Measurements from ENCODE around the gene MSL2. TPM values are rescaled to one million over a fixed set of nuclear protein-coding genes. Genes with fewer than 3 reads are reported as not detected.

Gene MSL2
- total and polyA plus RNA-seq, 2 of the 8 experiments (the other 6 are each of a cell fraction or from before 2014, with no cell fraction given), result 9.1 to 41.8 TPM

GRCh38 chr3:136106101-136106500 is 90.0 kb downstream of the MSL2 start:
- Histone ChIP-seq H3K36me3 (ENCODE audit: control insufficient read depth in 2 of 4, insufficient read depth in 4 of 4, low read length in 3 of 4) (peaks cover 0 to 10% (median under 1%) of the 10 kb centered on the region in 4 experiments; a peak in 2 of 8 replicates), H2AFZ (ENCODE audit: low read length) (no peak overlapping the region), H3K4me3 (ENCODE audit: extremely low read depth in 1 of 4, insufficient read depth in 2 of 4, low read depth in 3 of 4, low read length in 4 of 4) (no peak overlapping the region), H2BK20ac (ENCODE audit: low read length) (no peak overlapping the region), H3K14ac (ENCODE audit: insufficient read length) (no peak overlapping the region), H3K9me3 (ENCODE audit: insufficient read depth in 2 of 2, low read depth in 1 of 2, low read length in 1 of 2) (no peaks in the 10 kb centered on the region), H4K8ac (ENCODE audit: extremely low read depth, insufficient read depth, low read length) (no peak overlapping the region), H4K5ac (ENCODE audit: insufficient read length, low read depth, low read length) (no peak overlapping the region), H3K79me1 (ENCODE audit: low read depth, low read length) (no peaks in the 10 kb centered on the region), H3K4me2 (ENCODE audit: insufficient read depth in 1 of 2, low read depth in 2 of 2, low read length in 2 of 2) (no peak overlapping the region), H3K27me3 (replicated peaks in 1 of 4; ENCODE audit: control insufficient read depth in 3 of 4, extremely low read depth in 1 of 4, insufficient read depth in 3 of 4, low read length in 3 of 4) (no peaks in the 10 kb centered on the region), H3K9ac (replicated peaks in 1 of 4; ENCODE audit: extremely low read depth in 1 of 4, low read depth in 3 of 4, low read length in 3 of 4) (no peak overlapping the region), H2AK5ac (ENCODE audit: low read depth, low read length) (no peak overlapping the region), H3K4ac (replicated peaks; ENCODE audit: insufficient read length, low read depth, low read length) (no peak overlapping the region), H3K27ac (ENCODE audit: low read depth, low read length) (no peak overlapping the region), H3K18ac (ENCODE audit: extremely low read depth, low read length) (no peak overlapping the region), H3K23me2 (ENCODE audit: low read depth, low read length) (no peaks in the 10 kb centered on the region), H4K91ac (replicated peaks; ENCODE audit: insufficient read length, low read length) (no peak overlapping the region), H2BK120ac (replicated peaks; ENCODE audit: low read depth, low read length) (no peak overlapping the region), H2BK5ac (ENCODE audit: low read depth, low read length) (no peak overlapping the region), H3K4me1 (replicated peaks in 1 of 4; ENCODE audit: control insufficient read depth in 3 of 4, insufficient read depth in 4 of 4, low read length in 3 of 4) (no peaks in the 10 kb centered on the region), H4K20me1 (replicated peaks in 1 of 2; ENCODE audit: control insufficient read depth in 1 of 2, insufficient read depth in 2 of 2, low read length in 2 of 2) (no peaks in the 10 kb centered on the region), H3K79me2 (ENCODE audit: control insufficient read depth in 1 of 2, insufficient read depth in 2 of 2, low read length in 2 of 2) (no peaks in the 10 kb centered on the region), H3K23ac (ENCODE audit: insufficient read length) (no peak overlapping the region), H2BK12ac (ENCODE audit: low read depth, low read length) (no peak overlapping the region), H3K56ac (replicated peaks; ENCODE audit: insufficient read length, low read depth, low read length) (no peak overlapping the region), H2BK15ac (ENCODE audit: low read length) (no peak overlapping the region)
- POLR2A ChIA-PET (ENCODE audit: partially characterized antibody), result no interaction called here
- FAIRE-seq (no peak), DNase-seq (ENCODE audit: low read depth in 1 of 2, low spot score in 2 of 2) (no peak)
- no peak for TF ChIP-seq SIRT6 (IDR thresholded peaks at IDR 0.05; ENCODE audit: low read length)
- no peak for TF ChIP-seq TEAD4 (IDR thresholded peaks at IDR 0.05; ENCODE audit: low read depth, low read length)
- no peak for TF ChIP-seq CHD2 (IDR thresholded peaks at IDR 0.05; ENCODE audit: low read length)
- TF ChIP-seq NRF1 (IDR thresholded peaks at IDR 0.05; ENCODE audit: low read depth, low read length), result no peak
- no peak for TF ChIP-seq CBX5 (IDR thresholded peaks at IDR 0.05; ENCODE audit: low read depth, low read length)
- no peak for TF ChIP-seq CBX8 (IDR thresholded peaks at IDR 0.05; ENCODE audit: borderline replicate concordance, low read depth, low read length)
- no peak for TF ChIP-seq CTBP2 (IDR thresholded peaks at IDR 0.05; ENCODE audit: borderline replicate concordance, insufficient read depth, insufficient read length, low read length)
- no peak for TF ChIP-seq GTF2F1 (IDR thresholded peaks at IDR 0.05; ENCODE audit: borderline replicate concordance, low read depth, low read length)
- no peak for TF ChIP-seq SP2 (IDR thresholded peaks at IDR 0.05; ENCODE audit: low read length)
- TF ChIP-seq TCF12 (IDR thresholded peaks at IDR 0.05; ENCODE audit: low read depth, low read length), result no peak
- no peak for TF ChIP-seq SRF (IDR thresholded peaks at IDR 0.05; ENCODE audit: low read depth, low read length)
- no peak for TF ChIP-seq POLR2AphosphoS5 (IDR thresholded peaks at IDR 0.05; ENCODE audit: low read depth, low read length)
- TF ChIP-seq, protein P1, sequence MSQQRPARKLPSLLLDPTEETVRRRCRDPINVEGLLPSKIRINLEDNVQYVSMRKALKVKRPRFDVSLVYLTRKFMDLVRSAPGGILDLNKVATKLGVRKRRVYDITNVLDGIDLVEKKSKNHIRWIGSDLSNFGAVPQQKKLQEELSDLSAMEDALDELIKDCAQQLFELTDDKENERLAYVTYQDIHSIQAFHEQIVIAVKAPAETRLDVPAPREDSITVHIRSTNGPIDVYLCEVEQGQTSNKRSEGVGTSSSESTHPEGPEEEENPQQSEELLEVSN (IDR thresholded peaks at IDR 0.05), result no peak
- CTCF ChIA-PET (ENCODE audit: partially characterized antibody), result no interaction called here
- WGBS, 2 experiments (ENCODE audit: extremely low coverage in 1 of 2, insufficient coverage in 1 of 2, insufficient read length in 1 of 2, insufficient replicate concordance in 2 of 2, low coverage in 1 of 2, low lambda C conversion rate in 2 of 2, missing lambda C conversion rate in 1 of 2), result 87% methylated on average over 6 of the region's 6 CpGs; no CpG with 5 or more reads in 1 of the 2 experiments
